ENCODE results near the gene SMCHD1.

Gene SMCHD1

DNA sequence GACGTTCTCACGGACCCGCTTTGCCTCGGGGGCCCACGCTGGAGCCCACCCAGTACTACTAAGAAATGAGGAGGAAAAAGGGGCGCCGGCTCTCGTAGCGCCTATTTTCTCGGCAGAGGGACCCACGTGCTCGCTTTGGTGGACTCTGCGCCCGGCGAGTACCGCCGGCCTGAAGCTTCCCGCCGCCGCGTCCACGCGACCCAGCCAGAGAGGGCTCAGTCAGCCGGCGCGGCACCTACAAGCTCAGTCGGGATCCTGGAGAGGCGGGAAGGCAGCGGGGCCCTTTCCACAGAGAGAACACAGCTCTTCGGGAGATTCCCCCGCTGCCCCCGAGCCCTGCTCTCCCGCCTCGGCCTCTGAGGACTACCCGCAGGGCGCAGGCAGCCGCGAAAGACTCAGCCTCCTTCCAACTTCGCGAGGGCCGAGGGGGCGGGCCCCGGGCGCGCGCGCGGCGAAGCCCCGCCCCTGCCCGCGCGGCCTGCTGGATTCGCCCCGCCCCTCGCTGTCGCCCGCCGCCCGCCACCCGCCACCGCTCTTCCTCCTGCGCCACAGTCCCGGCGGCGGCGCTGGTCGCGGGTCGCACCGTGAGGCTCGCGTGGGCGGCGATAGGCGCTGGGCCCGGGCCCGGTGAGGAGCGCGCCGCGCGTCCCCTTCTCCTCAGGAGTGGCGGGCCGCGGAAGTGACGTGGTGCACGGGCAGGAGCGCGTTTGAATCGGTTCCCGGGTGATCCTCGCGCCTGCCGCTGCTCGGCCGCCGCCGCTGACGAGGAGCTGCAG, at the start of gene SMCHD1:
TSS of gene SMCHD1 (plus strand) at position 549 of the 776 bp plus-strand sequence. CDS start 350 bp downstream, outside the sequence.
- DNase-seq: peak; percentile 76 to 98 (median 89)
- intact Hi-C loops (cut with DNase I): loop anchor here (1.0 to 10.0 kb wide), 2 partner anchors 84 to 359 kb away; partner anchors contain the start of genes LPIN2, METTL4 and NDC80

DNA sequence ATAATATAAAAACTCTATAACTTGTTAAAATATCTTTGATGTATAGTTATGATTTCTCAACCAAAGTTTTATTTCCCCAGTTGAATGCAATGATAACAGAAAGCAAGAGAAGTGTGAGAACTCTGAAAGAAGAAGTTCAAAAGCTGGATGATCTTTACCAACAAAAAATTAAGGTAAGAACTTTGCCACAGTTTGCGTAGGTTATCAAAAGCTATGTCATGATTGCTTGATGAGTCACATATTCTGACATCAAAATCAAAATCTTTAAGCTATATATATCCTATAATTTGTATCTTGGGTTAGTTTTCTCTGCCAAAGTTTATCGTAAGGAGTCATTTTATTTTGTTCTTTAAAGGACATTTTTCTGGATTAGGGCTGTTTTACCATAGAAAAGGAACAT, 49.2 kb upstream of the SMCHD1 start:
- DNase-seq: no peak
- intact Hi-C loops (cut with DNase I): no loop called here

DNA sequence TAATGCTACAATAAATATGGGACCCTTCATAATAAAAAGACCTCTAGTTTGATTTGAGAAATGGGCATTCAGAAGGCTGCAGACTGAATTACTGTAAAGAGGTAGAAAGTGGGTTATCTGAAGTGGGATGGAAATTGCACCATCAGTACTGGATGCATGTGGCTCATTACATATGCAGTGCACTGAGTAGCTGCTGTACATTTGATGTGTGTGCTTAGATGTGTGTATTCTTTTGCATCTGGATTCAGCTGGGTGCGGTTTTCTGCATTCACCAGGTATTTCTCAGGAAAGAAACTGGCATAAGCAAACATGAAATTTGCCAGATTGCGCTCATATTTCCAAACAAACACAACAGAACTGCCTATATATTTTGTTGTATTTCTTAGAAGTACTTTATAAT, 45.9 kb upstream of the SMCHD1 start:
- intact Hi-C loops (cut with DNase I): no loop called here
- DNase-seq: no peak

DNA sequence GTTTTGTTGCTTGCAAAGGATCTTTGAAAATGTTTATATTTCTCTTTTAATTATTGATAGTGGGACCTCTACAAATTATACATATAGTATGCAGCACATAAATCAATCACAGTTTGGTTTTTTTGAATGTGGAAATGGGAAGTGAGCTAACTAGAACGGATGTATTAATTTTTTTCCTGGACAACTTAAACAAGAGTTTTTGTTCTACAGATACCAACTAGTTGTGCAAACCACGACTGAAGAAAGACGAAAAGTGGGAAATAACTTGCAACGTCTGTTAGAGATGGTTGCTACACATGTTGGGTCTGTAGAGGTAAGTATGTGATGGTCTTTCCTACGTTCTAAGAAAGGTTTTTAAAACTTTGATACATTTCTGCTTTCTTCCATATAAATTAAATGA, 45.0 kb upstream of the SMCHD1 start:
- intact Hi-C loops (cut with DNase I): no loop called here
- DNase-seq: no peak

DNA sequence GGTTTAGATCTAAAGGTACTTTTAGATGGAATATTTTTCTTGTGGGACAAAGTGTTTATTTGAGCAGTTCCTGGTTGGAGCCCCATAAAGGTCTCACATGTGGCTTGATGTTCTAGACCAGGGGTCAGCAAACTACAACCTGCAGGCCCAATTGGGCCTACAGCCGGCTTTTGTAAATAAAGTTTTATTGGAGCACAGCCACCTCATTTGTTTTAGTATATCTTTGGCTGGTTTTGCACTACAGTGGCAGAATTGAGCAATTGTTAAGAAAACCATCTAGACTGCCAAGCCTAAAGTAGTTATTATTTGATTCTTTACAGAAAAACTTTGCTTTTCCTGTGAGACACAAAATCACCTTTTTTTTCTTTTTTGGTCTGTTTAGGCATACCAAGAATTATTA, 42.5 kb upstream of the SMCHD1 start:
- intact Hi-C loops (cut with DNase I): no loop called here
- DNase-seq: no peak

DNA sequence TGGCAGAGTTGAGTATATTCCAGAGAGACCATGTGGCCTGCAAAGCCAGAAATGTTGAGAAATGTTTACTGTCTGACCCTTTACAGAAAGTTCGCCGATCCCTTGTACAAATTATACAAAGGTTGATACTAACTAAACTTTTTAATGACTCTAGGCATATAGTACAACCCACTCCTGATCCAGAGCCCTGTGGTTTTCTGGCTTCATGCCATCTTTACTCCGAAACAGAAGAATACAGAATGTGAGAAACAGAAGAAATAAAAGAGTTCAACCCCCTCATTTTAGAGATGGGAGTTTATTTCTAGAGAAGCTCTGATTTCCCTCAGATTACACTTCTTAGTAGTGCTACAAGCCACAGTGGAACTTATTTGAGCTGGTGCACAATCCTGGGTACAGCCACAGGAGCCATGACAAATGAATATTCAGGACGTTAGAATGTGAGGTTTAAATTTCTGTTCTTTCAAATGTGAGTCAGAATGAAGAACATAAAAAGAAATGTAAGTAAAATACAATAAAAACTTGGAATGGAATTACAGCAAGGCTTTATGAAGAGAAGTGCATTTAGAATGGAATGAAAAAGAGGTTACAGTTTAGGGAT, 38.0 kb upstream of the SMCHD1 start:
- no peak for DNase-seq
- intact Hi-C loops (cut with DNase I): no loop called here

DNA sequence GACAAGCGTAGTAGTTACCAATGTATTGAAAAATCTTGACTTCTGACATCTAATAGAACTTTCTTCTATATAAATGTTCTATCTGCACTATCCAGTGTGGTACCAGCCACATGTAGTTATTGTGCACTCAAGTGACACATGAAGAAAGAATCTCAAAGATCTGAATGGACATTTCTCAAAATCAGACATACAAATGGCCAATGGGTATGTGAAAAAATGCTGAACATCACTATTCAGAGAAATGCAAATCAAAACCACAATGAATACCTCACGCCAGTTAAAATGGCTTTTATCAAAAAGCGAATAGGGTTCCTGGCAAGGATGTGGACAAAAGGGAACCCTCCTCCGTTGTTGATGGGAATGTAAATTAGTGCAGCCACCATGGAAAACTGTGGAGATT, 37.5 kb upstream of the SMCHD1 start:
- intact Hi-C loops (cut with DNase I): no loop called here
- DNase-seq: no peak

DNA sequence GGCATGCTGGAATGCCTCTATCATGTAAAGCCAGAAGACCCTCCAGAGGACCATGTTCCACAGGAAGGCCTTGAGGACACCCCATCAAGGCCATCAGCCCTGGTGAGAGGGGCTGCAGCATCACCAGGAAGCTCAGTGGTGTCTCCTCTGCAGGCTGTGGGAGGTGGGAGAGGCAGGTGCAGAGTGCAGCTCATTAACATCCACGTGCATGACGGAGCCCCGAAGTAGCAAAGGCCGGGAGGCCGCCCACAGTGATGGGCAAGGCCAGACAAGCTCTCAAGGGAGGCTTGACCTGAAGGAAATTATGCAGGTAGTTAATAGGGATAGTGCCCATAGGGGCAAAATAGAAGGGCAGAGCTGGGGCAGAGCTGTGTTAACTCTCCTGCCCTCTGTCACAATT, 30.3 kb upstream of the SMCHD1 start:
- intact Hi-C loops (cut with DNase I): no loop called here
- no peak for DNase-seq

DNA sequence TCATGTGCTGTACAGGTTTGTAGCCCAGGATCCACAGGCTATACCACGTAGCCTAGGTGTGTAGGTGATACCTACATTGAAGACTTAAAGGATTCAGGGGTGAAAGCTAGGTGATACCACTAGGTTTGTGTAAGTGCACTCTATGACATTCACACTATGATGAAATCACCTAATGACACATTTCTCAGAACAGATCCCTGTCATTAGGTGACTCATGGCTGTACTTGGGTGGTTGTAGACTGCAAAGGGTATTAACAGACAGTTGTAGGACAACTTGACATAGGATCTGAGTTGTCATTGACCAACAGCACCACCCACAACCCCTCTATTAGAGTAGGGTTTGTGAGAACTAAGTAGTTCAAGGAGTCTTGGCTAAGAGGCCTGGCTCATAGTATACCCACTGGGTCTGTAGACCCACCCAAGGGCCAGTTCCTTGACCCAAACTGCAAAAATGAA, 27.7 kb upstream of the SMCHD1 start:
- intact Hi-C loops (cut with DNase I): no loop called here

DNA sequence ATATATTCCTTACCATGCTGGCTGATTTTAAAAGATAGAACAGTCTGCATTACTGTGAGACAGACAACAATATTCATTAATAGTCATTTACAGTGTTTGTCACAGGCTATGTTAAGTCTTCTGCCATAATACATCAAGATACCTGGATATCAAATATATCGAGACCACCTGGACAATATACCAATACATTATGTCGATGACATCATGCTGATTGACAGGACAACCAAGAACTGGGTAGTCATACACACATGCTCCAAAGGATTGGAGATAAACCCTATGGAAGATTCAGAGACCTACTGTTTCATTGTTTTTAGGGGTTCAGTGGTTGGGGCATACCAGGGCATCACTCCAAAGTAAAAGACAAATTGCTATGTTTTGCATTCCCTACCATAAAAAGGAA, 26.5 kb upstream of the SMCHD1 start:
- DNase-seq: no peak
- intact Hi-C loops (cut with DNase I): no loop called here

More for the DNA sequence above, 27.7 kb upstream of the SMCHD1 start:
- no peak for DNase-seq

DNA sequence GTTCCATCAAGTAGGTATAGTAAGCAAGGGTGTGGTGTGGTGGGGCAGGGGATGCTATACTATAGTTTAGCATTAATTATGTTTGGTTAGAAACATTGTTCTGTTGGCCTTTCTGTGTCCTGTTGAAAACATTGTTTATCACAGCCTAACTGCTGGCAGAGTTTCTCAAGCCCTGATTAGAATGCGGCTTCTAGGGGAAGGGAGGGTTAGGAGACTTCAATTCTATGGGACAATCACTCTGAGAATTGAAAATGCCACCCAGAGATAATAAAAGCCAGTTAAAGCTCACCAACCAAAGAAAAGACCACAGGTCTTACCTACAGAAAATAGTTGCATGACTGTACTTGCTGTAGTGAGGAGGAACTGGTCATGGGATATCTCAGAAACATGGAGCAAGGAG, 19.9 kb upstream of the SMCHD1 start:
- intact Hi-C loops (cut with DNase I): no loop called here
- no peak for DNase-seq

DNA sequence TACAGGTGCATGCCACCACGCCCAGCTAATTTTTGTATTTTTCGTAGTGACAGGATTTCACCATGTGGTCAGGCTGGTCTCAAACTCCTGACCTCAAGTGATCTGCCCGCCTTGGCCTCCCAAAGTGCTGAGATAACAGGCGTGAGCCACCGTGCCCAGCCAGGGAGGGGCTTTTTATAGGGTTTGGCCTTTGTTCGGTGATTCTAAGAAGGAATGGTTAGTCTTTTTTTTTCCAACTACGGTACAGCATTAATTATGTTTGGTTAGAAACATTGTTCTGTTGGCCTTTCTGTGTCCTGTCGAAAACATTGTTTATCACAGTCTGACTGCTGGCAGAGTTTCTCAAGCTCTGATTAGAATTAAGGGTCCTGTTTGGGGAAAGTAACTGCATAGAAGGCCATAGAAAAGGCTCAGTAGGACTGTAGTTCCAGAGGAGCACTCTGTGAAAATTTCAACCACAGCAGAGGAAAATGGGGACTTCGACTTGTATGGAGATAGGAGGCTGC, 19.3 kb upstream of the SMCHD1 start:
- DNase-seq: no peak
- intact Hi-C loops (cut with DNase I): no loop called here

DNA sequence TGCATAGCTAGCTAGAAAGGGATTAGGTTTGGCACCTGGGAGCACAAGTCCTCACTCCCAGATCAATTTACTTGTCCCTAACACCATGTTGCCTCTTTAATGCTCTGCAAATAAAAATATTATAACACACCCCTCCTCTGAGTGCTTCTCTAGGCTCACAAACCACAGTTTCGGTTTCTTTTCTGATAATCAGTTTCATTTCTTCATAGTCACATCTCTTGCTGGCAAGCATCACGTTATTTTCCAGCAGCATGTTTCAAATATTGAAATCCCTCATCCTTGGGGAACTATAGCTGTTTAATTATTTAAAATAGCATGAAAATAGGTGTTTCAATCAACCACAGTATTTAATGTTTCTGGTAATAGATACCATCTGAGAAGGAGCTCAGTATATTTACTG, 13.9 kb upstream of the SMCHD1 start:
- intact Hi-C loops (cut with DNase I): no loop called here

DNA sequence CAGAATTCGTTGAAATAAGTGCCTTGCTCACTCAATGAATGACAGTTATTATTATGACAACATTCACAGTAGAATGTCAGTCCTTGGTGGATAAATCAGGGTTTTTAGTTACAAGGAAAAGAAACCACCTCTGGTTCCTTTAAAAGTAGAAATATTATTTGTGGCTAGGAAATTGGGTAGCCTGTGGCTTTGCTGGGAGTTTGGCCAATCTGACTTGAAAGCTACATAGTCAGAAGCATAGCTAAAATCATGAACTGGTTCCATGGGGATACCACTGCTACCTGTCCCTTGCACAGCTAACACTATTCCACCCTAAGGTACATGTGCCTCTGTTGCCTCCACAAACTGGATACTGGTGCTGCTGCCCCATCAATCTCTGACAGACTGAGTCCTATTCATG, 12.8 kb upstream of the SMCHD1 start:
- intact Hi-C loops (cut with DNase I): no loop called here
- DNase-seq: no peak

More for the DNA sequence above, 13.9 kb upstream of the SMCHD1 start:
- no peak for DNase-seq

DNA sequence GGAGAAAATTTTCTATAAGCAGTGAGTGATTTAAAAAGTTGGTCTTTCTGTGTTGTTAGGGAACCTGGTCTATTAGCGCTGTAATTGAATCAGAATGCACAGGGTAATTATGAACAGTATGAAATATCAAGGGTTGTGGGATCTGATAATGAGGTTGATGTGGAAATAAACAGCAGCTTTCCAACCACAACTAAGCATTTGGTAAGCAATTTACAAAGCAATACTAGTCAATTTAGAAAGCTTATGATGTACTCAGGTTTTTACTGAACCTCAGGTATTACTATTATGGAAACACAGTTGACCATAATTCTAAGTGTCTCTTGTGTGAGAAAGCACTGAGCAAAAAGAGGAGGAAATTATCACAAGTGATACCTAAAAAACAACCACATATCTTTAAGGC, 11.0 kb upstream of the SMCHD1 start:
- intact Hi-C loops (cut with DNase I): no loop called here

DNA sequence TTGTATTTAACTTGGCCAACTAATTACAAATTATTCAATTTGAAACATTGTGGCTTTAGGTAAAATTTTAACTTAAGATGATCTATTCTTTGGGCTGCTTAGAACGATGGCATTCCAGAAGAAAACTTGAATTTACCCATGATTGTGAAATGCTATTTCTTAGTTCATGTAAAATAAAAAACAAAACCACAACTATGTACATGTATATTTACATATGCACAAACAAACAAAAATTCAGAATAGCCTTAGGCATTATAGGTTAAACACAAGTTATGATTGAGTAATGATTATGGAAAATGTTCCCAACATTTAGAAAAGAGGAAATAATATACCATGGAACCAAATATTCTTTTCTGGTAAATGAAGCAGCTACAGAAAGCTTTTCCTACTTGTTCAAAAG, 3.5 kb upstream of the SMCHD1 start:
- no peak for DNase-seq
- intact Hi-C loops (cut with DNase I): loop anchor here (10.0 kb wide), 1 partner anchor 363 kb away; the partner anchor contains the start of gene LPIN2

More for the DNA sequence above, 11.0 kb upstream of the SMCHD1 start:
- no peak for DNase-seq

DNA sequence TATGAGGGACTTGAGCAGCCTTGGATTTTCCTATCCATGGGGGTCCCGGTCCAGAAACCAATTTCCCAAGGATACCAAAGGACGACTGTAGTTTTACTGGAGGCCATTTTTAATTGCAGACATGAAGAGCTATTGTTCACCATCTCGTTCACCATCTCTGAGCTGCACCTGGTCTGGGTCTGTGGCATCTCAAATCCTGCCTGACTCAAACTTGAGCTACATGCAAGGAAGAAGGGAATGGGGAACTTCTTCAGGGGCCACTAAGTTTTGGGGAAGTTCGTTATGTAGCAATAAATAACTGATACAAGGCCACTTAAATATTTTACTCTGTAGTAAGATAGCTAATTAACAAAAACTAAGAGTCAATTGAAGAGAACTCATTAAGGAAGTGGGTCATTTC, 2.1 kb upstream of the SMCHD1 start:
- DNase-seq: no peak
- intact Hi-C loops (cut with DNase I): loop anchor here (10.0 kb wide), 1 partner anchor 361 kb away; the partner anchor contains the start of gene LPIN2

DNA sequence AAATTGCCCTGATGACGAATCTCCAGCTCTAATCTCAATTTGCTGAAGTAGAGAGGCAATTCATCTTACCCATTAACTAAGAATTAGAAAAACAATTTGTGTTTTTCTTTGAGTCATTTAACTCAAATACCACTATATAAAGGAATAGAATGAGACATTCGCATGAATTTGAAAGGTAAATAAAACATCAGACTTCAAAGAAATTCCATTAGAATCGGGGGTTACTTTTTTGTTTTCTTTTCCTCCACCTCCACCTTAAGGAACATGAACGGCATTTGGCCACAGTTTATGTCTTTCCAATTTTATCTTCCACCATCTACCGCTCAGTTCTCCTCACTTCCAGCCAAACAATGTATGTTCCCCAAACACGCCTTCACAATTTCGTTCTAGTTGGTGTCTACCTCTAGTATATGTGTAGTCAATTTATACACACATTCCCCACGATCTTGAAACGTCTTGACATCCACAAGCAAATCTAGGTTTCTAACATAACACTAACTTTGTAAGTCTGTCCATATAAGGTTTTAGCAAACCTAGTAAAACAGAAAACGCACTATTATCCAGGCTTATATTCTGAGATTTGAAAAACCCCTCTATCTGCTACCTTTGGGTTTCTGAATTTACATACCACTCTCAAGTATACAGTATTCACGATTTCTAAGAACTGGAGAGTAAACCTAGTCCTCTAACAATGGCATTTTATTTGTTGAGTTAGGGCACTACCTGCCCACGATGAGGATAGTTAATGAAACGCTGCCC, 1.2 kb upstream of the SMCHD1 start:
- no peak for DNase-seq
- intact Hi-C loops (cut with DNase I): loop anchor here (10.0 kb wide), 1 partner anchor 360 kb away; the partner anchor contains the start of gene LPIN2

DNA sequence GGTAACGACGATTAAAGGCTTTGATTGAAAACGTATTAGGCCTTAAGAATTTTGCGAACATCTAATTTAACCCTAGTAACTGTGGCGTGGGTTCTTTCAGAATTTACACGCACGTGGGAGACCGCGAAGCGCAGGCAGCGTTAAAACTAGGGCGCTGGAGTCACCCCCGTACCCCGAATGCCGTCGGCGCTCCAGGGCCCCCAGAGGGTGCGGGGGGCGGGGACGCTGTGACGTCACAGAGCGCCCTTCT, 673 bp upstream of the SMCHD1 start:
- peak in 4 of 10 donors; percentile 33 to 88 (median 45) for DNase-seq
- intact Hi-C loops (cut with DNase I): loop anchor here (1.0 to 10.0 kb wide), 2 partner anchors 84 to 360 kb away; partner anchors contain the start of genes LPIN2, METTL4 and NDC80

DNA sequence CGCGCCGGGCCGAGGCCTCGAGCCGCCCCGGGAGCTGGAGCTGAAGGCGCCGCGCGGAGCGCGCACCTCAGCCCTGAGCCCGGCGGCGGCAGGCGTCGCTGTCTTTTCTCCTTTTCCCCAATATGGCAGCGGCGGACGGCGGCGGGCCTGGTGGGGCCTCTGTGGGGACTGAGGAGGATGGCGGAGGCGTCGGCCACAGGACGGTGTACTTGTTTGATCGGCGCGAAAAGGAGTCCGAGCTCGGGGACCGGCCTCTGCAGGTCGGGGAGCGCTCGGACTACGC, 369 bp downstream of the SMCHD1 start:
- DNase-seq: peak in 1 of 10 donors; percentile 25
- intact Hi-C loops (cut with DNase I): loop anchor here (1.0 to 10.0 kb wide), 2 partner anchors 85 to 359 kb away; partner anchors contain the start of genes LPIN2, METTL4 and NDC80

All from posterior cingulate gyrus (tissue), 11 donors.